ENCODE data around the gene AZI2. TPM values are rescaled to one million over a fixed set of nuclear protein-coding genes. Genes with fewer than 3 reads are reported as not detected.

AZI2 gene
- total and polyA plus RNA-seq, 4 donors, result 17.1 to 30.4 (median 22.2) TPM

GRCh38 chr3:28280781-28281180 is 67.8 kb downstream of the AZI2 start:
- peaks cover 0 to 2% (median 0%) of the 10 kb centered on the region in 4 donors for H3K36me3 ChIP-seq (ENCODE audit: control insufficient read depth in 4 of 4, insufficient read depth in 3 of 4, low read depth in 1 of 4, low read length in 3 of 4)
- no peak overlapping the region for H3K9ac ChIP-seq (ENCODE audit: low read depth in 1 of 2, low read length in 2 of 2)
- no peak for DNase-seq (ENCODE audit: low spot score)
- no peaks in the 10 kb centered on the region for H3K27me3 ChIP-seq (ENCODE audit: control insufficient read depth in 4 of 4, insufficient read depth in 4 of 4, low read length in 3 of 4)
- no peak overlapping the region for H3K27ac ChIP-seq (ENCODE audit: low read depth in 1 of 2, low read length in 2 of 2)
- peaks cover 0 to 12% (median 3%) of the 10 kb centered on the region in 4 donors for H3K4me1 ChIP-seq (ENCODE audit: control insufficient read depth in 4 of 4, insufficient read depth in 4 of 4, low read length in 3 of 4)
- no peak overlapping the region for H3K4me3 ChIP-seq (ENCODE audit: low read depth in 1 of 3, low read length in 3 of 3)
- 87% methylated on average over 3 of the region's 3 CpGs for WGBS
- TF ChIP-seq EGR1 (IDR thresholded peaks at IDR 0.05; ENCODE audit: low read depth in 2 of 2), result no peak
- no peak for TF ChIP-seq TAF1 (conservative IDR thresholded peaks at IDR 0.05)
- no peak for TF ChIP-seq RAD21 (IDR thresholded peaks at IDR 0.05)
- TF ChIP-seq SP1 (IDR thresholded peaks at IDR 0.05), result no peak
- TF ChIP-seq NR2F2 (IDR thresholded peaks at IDR 0.05), result no peak
- no peak for TF ChIP-seq MAX (IDR thresholded peaks at IDR 0.05)
- TF ChIP-seq HNF4A (conservative IDR thresholded peaks at IDR 0.05), result no peak
- no peak for TF ChIP-seq REST (IDR thresholded peaks at IDR 0.05)
- no peak for TF ChIP-seq YY1 (IDR thresholded peaks at IDR 0.05)
- H3K9me3 ChIP-seq (ENCODE audit: control insufficient read depth in 4 of 4, low read length in 3 of 4), result no peaks in the 10 kb centered on the region

GRCh38 chr3:28279770-28280169 is 68.9 kb downstream of the AZI2 start:
- Histone ChIP-seq H3K36me3 (ENCODE audit: control insufficient read depth in 4 of 4, insufficient read depth in 3 of 4, low read depth in 1 of 4, low read length in 3 of 4) (peaks cover 0 to 7% (median 0%) of the 10 kb centered on the region in 4 donors), H3K9me3 (ENCODE audit: control insufficient read depth in 4 of 4, low read length in 3 of 4) (no peaks in the 10 kb centered on the region), H3K9ac (ENCODE audit: low read depth in 1 of 2, low read length in 2 of 2) (no peak overlapping the region), H3K4me1 (ENCODE audit: control insufficient read depth in 4 of 4, insufficient read depth in 4 of 4, low read length in 3 of 4) (peaks cover 0 to 12% (median 3%) of the 10 kb centered on the region in 4 donors), H3K4me3 (ENCODE audit: low read depth in 1 of 3, low read length in 3 of 3) (no peak overlapping the region), H3K27me3 (ENCODE audit: control insufficient read depth in 4 of 4, insufficient read depth in 4 of 4, low read length in 3 of 4) (no peaks in the 10 kb centered on the region), H3K27ac (ENCODE audit: low read depth in 1 of 2, low read length in 2 of 2) (no peak overlapping the region)
- TF ChIP-seq TAF1 (conservative IDR thresholded peaks at IDR 0.05) (no peak), MAX (IDR thresholded peaks at IDR 0.05) (no peak), HNF4A (conservative IDR thresholded peaks at IDR 0.05) (no peak), GABPA (IDR thresholded peaks at IDR 0.05 in 1 of 2, conservative IDR thresholded peaks at IDR 0.05 in 1 of 2) (no peak), FOXA1 (IDR thresholded peaks at IDR 0.05) (no peak), RXRA (IDR thresholded peaks at IDR 0.05) (no peak)
- DNase-seq (ENCODE audit: low spot score), result no peak
- WGBS, result 58% methylated on average over 4 of the region's 4 CpGs

- WGBS, result 67% methylated on average over 2 of the region's 2 CpGs
- peaks cover 0 to 7% (median 0%) of the 10 kb centered on the region in 4 donors for H3K36me3 ChIP-seq (ENCODE audit: control insufficient read depth in 4 of 4, insufficient read depth in 3 of 4, low read depth in 1 of 4, low read length in 3 of 4)
- no peak overlapping the region for H3K27ac ChIP-seq (ENCODE audit: low read depth in 1 of 2, low read length in 2 of 2)
- TF ChIP-seq FOXA2 (IDR thresholded peaks at IDR 0.05) (no peak), REST (IDR thresholded peaks at IDR 0.05) (peak; percentile 39), JUND (IDR thresholded peaks at IDR 0.05) (no peak), RXRA (IDR thresholded peaks at IDR 0.05) (peak in 1 of 2 donors; percentile 11)
- H3K9ac ChIP-seq (ENCODE audit: low read depth in 1 of 2, low read length in 2 of 2), result no peak overlapping the region
- peaks cover 0 to 12% (median 3%) of the 10 kb centered on the region in 4 donors for H3K4me1 ChIP-seq (ENCODE audit: control insufficient read depth in 4 of 4, insufficient read depth in 4 of 4, low read length in 3 of 4)
- no peak overlapping the region for H3K4me3 ChIP-seq (ENCODE audit: low read depth in 1 of 3, low read length in 3 of 3)
- H3K27me3 ChIP-seq (ENCODE audit: control insufficient read depth in 4 of 4, insufficient read depth in 4 of 4, low read length in 3 of 4), result no peaks in the 10 kb centered on the region
- H3K9me3 ChIP-seq (ENCODE audit: control insufficient read depth in 4 of 4, low read length in 3 of 4), result no peaks in the 10 kb centered on the region
- DNase-seq (ENCODE audit: low spot score), result no peak
These were observed 69.7 kb downstream of the AZI2 start for GRCh38 chr3:28278918-28279317.
